NCI-H187 treated with DMSO at 0.1 percent for 48 hours (cell line): Measurements from ENCODE around the gene SHCBP1L.

Source experiments
- DNase-seq: peaks from one replicate; lab custom pipeline; 2025; lab: John Stamatoyannopoulos, UW

The SHCBP1L gene

DNA sequence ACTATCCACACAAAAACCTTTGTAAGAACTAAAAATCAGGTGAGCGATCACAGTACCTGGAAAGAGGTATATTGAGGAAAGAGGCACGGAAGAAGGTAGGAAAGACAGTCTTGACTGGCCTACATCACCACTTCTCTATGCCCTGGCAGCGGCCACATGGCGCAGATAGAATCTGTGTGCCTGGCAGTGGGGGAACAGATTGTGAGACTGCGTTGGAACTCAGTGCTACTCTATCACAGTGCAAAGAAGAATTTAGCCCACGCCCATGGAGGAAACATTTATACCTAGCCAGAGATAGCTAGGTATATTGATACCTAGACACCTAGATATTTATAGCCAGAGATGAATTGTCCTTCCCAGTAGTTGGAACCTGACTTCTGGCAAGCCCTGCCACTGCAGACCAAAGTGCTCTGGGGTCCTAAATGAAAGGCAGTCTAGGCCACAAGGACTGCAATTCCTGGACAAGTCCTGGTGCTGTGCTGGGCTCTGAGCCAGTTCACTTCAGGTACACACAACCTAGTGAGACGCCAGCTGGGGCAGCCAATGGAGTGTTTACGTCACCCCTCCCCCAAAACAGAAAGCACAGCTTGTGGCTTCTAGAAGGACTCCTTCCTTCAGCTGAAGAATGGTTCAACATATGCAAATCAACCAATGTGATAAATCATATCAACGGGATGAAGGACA lies 61.9 kb downstream of the SHCBP1L start:
- DNase-seq = no peak

DNA sequence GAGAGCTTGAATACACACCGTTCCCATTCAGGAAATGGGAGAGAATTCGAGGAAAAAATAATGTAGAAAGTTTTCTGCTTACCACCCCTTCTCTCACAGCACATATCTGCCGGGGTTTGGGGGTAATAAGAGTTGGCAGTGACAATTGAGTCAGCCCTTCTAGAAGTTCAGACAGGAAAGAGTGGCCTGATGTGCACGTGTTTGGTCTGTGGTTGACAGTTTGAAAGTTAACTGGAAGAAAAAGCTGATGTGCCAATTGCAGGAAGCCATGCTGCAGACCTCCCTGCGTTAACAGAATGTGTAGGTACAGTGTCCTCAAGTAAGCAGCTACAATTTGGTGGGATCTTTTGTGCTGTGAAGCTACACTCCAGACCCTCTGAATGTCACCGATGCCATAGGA lies 63.0 kb downstream of the SHCBP1L start:
- DNase-seq = no peak

DNA sequence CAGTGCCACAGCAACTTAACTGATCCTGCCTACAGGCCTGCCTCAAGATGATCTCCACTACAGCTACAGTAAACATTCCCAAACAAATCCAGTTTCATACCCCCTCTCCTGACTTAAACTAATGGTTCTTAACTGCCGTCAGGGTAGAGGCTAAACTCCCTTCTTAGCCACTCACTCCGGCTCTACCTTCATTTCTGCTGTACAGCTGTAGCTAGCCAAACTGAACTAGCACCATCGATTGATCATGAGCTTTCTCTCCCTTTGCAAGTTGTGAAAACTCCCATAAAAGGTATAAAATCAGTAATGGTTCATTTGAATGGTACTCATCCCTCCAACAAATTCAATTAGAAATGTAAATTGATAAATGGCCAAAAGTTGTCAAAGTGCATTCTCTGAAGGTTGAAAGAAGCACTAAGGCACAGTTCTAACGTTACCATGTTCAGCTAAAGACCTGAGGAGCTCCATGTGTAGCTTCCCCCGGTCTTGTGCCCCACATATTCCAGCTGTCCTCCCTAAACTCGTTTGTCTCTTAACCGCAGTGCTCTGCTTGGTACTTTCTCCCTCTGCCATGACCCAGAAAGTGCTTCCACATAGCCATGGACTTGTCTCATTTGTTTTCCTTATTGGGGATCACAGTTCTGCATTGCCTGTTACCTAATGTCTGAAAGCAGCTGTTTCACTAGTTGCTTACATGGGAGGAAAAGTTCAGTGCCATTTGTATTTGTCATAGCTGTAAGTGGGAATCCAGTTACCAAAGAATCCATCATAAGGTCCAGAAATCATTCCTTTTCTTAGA lies 64.0 kb downstream of the SHCBP1L start:
- DNase-seq = no peak

DNA sequence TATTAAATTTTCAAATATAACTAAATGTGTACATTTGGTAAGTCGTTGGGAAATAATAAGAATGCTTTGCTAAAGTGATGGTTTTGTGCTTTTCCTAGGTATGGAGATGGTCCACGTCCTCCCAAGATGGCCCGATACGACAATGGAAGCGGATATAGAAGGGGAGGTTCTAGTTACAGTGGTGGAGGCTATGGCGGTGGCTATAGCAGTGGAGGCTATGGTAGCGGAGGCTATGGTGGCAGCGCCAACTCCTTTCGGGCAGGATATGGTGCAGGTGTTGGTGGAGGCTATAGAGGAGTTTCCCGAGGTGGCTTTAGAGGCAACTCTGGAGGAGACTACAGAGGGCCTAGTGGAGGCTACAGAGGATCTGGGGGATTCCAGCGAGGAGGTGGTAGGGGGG lies 66.0 kb downstream of the SHCBP1L start:
- no peak for DNase-seq

DNA sequence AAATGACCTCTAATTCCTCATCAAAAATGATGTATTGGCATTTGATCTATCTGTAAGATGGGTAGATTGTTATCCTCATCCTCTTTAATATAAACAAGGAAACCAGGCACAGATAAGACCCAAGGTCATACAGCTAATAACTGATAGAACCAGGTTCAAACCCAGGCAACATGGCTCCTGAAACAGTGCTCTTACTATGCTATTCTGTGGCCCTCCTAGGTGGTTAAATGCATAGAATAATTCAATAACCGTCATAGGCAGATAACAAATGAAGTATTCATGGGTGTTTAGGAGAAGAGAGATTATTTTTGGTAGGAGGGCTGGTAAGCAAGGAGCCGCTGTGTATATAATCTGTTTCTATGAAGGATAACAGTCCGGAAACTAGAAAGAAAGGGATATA lies 67.4 kb downstream of the SHCBP1L start:
- DNase-seq = no peak

DNA sequence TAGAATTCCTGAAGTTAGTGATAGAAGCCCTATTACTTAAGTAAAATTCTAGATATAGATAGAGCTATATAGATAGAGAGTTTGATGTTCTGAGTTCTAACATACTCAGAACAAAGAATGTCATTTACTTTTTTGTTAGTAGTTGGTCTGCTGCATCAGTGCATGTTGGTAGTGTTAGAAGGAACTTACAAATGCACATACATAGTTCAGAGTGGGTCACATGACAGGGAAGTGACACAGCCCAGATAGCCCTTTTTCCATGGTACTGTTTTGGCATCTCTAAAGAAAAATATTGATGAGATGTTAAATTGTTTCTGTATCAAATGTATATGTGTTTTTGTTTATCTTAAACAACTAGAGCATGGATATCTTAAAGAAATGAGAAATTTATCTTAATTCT lies 68.1 kb downstream of the SHCBP1L start:
- no peak for DNase-seq

DNA sequence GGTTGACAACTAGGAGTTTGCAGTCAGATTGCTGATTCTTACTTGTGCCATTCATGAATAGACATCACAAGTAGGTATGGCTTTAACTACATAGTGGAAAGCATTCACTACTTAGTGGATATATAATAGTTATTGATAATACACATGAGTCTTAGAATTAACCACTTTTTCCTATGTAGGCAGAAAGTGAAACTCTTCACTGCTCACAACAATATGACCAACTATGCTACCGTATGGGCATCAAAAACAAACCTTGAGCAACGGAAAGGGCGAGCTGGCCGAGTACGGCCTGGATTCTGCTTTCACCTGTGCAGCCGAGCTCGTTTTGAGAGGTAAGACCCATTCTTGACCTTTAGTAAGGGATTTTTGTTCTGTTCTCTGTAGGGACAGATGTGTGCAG lies 75.1 kb downstream of the SHCBP1L start:
- no peak for DNase-seq

DNA sequence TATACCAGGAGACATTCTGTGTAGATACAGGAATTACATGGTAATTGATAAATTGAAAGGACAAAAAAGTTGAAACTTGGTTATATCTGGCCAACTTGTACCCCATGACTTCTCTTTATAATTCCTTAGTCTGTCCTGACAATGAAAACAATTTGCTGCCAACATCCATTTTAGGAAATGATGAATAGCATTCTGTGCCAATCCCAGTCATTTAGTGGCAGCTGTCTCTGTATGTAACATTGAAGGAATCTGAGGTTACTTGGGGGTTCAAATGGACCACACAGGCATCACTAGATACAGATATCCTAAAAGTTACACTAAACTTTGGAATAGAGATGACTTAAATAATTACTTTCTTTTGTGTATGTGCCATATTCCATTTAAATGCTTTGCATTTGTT lies 75.6 kb downstream of the SHCBP1L start:
- DNase-seq = no peak

DNA sequence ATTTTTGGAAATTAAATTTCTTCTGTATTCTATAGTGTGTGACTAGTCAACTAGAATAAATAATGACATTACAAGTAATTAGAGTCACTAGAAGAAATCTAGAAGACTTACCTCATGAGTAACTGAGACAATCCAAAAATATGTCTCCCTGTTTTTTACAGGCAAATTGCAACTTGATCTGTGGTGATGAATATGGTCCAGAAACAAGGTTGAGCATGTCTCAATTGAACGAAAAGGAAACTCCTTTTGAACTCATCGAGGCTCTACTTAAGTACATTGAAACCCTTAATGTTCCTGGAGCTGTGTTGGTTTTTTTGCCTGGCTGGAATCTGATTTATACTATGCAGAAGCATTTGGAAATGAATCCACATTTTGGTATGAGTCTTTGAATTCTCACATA lies 77.1 kb downstream of the SHCBP1L start:
- DNase-seq = no peak

DNA sequence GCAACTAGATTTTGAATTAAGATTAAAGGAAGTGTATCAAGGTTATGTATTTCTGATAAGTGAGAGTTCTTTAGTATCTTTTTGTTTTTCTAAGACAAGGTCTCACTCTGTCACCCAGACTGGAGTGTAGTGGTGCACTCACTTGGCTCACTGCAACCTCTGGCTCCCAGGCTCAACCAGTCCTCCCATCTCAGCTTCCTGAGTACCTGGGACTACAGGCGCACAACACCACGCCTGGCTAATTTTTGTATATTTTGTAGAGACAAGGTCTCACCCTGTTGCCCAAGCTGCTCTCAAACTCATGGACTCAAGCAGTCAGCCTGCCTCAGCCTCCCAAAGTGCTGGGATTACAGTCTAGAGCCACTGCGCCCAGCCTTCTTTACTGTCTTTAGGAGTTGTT lies 80.1 kb downstream of the SHCBP1L start:
- DNase-seq = no peak

DNA sequence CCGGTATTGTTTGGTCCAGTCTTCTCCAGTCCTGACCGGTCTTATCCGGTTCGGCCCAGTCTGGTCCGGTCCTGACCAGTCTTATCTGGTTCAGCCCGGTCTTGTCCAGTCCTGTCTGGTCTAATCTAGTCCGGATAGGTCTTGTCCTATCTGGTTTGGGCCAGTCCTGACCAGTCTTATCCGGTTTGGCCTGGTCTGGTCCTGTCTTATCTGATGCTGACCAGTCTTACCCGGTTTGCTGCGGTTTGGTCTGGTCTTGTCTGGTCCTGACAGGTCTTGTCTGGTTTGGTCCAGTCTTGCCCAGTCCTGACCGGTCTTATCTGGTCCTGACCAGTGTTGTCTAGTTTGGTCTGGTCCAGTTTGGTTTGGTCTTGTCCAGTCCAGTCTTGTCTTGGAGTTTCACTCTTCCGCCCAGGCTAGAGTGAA lies 83.7 kb downstream of the SHCBP1L start:
- DNase-seq = no peak

DNA sequence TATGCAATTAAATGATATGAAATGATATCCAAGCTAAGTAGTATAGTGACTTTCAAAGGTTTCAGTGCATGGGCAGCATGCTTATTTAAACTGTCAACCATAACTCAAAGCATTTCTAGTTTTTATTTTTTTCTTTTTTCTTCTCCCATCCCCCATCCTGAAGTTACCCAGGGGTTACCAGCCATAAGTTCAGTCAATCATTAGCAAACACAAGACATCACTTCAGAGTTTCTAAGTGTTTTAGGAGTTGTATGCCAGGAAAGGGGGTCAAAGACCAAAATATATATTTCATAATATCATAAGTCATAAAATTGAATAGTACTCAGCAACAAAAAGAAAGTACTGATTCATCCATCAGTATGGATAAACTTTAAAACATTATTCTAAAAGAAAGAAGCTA lies 85.1 kb downstream of the SHCBP1L start:
- DNase-seq = no peak

DNA sequence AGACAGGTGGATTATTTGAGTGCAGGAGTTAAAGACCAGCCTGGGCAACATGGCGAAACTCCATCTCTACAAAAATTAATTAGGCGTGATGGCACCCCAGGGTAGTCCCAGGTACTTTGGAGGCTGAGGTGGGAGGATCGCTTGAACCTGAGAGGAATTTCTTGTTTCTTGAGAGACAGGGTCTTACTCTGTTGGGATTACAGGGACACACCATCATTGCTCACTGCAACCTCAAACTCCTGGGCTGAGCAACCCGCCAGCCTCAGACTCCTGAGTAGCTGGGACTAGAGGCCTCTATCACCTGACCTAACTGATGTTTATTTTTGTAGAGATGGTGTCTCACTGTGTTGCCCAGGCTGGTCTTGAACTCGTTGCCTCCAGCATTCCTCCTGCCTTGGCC lies 89.0 kb downstream of the SHCBP1L start:
- DNase-seq = no peak

DNA sequence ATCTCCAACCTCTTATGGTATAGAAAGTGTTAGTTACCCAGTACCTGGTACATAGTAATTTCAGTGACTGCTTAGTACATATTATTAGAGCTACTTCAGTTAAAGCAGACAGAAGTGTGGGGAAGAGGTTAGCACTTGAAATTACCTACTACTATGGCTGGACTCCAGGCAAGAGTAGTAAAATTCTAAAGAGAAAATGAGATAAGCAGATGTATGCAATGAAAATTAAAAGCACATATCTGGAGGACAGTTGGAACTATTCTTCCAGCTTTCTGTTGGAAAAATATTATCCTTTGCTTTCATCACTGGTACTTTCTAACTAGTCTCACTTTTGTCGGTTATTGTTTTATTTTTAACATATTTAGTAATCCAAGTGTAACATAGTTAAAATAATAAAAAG lies 90.1 kb downstream of the SHCBP1L start:
- DNase-seq = no peak

DNA sequence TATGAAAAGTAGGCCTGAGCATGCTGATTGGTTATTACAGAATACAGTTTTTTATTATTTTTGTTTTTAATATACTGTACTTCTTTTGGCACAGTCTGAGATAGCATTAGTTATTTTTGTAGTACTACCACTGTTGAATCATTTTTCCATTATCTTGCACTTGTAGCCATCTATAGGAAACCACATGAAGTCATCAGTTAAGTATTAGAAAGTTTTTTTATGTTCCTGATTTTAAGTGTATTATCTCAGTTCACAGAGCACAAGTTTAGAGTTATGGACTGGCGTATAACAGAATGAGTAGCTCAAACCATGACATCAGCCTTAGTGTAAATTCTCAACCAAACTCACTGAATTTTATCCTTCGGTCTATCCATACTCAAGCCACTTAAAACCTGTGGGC lies 91.0 kb downstream of the SHCBP1L start:
- no peak for DNase-seq

DNA sequence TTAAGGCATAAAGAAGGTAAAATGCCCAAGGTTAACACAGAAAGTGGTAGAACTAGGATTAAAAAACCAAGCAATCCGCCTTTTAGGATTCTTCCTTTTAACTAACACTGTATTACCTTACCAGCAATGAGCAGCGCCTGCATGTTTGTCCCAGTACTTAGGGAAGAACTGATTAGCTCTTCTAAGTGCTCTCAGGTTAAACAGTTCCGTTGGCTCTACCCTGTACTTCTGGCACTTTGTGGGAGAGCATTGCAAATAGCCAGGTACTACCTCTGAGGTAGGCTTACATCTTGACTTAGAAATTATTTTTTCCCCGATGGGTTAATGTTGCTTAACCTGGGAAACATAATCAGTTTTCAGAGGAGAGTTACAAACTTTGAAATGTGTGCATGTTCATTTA lies 92.3 kb downstream of the SHCBP1L start:
- DNase-seq = no peak

DNA sequence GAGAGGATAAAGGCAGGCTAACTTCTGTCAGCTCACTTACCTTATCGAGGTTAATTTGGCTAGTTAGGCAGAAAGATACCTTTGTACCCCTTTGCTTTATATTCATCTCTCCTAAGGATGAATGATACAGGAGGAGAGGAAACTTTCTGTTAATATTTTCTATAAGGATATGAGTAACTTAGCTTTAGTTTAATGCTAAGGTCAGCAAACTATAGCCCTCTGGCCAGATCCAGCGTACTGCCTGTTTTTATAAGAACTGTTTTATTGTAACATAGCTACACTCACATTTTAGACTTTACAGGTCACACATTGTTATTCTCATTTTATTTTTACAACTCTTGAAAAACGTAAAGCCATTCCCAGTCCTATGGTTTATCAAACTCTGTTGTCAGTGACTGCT lies 95.8 kb downstream of the SHCBP1L start:
- no peak for DNase-seq

DNA sequence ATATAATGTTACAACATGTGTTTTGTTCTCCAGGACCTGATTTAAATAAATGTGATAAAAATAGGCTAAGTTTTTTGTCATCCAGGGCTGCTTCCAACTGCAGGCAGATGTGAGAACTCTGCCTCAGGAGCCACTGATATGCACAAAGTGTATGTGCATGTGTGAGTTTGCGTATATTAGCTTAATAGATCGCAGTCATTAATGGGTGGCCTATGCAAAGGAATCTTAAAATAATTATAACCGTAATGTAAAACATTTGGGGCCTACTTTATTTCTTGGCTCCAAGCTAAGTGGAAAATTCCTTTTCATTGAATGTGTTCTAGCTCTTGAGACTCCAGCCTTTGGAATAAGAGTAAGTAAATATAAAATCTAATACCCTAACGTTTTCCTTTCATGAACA lies 97.1 kb downstream of the SHCBP1L start:
- no peak for DNase-seq

DNA sequence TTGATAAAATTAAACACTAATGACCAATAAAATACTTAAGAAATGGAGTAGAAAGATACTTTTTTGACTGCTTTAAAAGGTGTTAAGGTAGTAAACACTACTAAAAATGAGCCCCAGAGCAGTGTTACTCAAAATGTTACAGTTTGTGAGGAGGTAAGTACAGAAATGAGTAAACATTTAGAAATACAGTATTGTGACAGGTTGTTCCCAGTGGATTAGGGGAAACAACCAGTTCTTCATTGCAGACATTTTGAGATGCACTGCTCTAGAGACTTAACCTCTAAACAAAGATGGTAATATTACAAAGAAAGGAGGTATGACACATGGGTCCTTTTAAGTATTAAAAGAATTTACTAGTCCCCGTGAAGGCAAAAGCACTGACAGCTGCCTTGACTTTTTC lies 101.1 kb downstream of the SHCBP1L start:
- no peak for DNase-seq

DNA sequence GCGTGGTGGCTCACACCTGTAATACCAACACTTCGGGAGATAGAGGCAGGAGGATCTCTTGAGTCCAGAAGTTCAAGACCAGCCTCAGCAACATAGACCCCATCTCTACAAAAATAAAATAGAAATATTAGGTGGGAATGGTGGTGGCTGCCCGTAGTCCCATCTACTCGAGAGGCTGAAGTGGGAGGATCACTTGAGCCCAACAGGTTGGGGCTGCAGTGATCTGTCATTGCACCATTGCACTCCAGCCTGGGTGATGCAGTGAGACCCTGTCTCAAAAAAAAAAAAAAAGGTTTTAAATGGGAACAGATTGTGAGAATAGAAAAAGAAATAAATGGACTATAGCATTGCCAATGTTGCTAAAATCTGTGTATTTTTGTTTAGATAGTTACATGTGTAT lies 102.6 kb downstream of the SHCBP1L start:
- no peak for DNase-seq
